K562 (cell line): ENCODE data around the gene MADCAM1. TPM values are rescaled to one million over a fixed set of nuclear protein-coding genes. Genes with fewer than 3 reads are reported as not detected.

Experiments used
- CLOCK ChIP-seq: fragments of 250-450 bp; sonication (Bioruptor Pico); IDR thresholded peaks from 2 replicates; pipeline ENCODE4 v1.4.0; 2020; ENCODE audit warnings: mild to moderate bottlenecking, moderate library complexity, borderline replicate concordance
- DDX20 ChIP-seq: fragments of 450-650 bp; IDR thresholded peaks from 2 replicates; pipeline ENCODE4 v1.6.1; 2016; ENCODE audit warnings: missing genetic modification characterization, low read depth, mild to moderate bottlenecking, missing compliant biosample characterization, moderate library complexity
- ELK1 ChIP-seq: sonication (generic); formaldehyde crosslinking; IDR thresholded peaks from 2 replicates; pipeline ENCODE4 v1.8.1; 2022; ENCODE audit warnings: missing genetic modification reagents
- FOSL1 ChIP-seq: fragments of 200-800 bp; sonication (Bioruptor generic); conservative IDR thresholded peaks from 2 replicates; pipeline ENCODE4 v1.6.1; 2016; ENCODE audit warnings: missing genetic modification characterization, missing compliant biosample characterization
- HMGN3 ChIP-seq: IDR thresholded peaks from 2 replicates; pipeline ENCODE4 v1.6.1; 2011; ENCODE audit warnings: borderline replicate concordance, low read depth, mild to moderate bottlenecking, mixed read lengths, low read length; ENCODE audit not compliant: insufficient read length; ENCODE audit errors: extremely low read depth
- MAFK ChIP-seq: IDR thresholded peaks from 2 replicates; pipeline ENCODE4 v1.6.1; 2011; ENCODE audit warnings: low read length, improper control_type of control experiment
- MBD1 ChIP-seq: fragments of 250-450 bp; sonication (Bioruptor Pico); IDR thresholded peaks from 2 replicates; pipeline ENCODE4 v1.8.0; 2022; ENCODE audit warnings: inconsistent platforms
- NR3C1 ChIP-seq: sonication (generic); formaldehyde crosslinking; IDR thresholded peaks from 2 replicates; pipeline ENCODE4 v1.8.1; 2022; ENCODE audit warnings: missing genetic modification reagents
- RBM34 ChIP-seq: fragments of 200-400 bp; formaldehyde crosslinking; IDR thresholded peaks from 2 replicates; pipeline ENCODE4 v1.6.1; 2018; ENCODE audit warnings: low read length, borderline replicate concordance; ENCODE audit not compliant: insufficient read depth
- RERE ChIP-seq: sonication (generic); formaldehyde crosslinking; IDR thresholded peaks from 2 replicates; pipeline ENCODE4 v1.8.0; 2023; ENCODE audit warnings: missing genetic modification reagents, mild to moderate bottlenecking, borderline replicate concordance
- SAFB ChIP-seq: fragments of 200-400 bp; formaldehyde crosslinking; IDR thresholded peaks from 2 replicates; pipeline ENCODE4 v1.6.1; 2017; ENCODE audit warnings: low read depth, low read length, borderline replicate concordance
- STAG1 ChIP-seq: sonication (generic); formaldehyde crosslinking; IDR thresholded peaks from 2 replicates; pipeline ENCODE4 v1.5.0; 2020; ENCODE audit warnings: missing genetic modification reagents, borderline replicate concordance
- ZC3H8 ChIP-seq: fragments of 450-650 bp; IDR thresholded peaks from 2 replicates; pipeline ENCODE4 v1.6.1; 2017
- ZNF121 ChIP-seq: sonication (generic); formaldehyde crosslinking; conservative IDR thresholded peaks from 2 replicates; pipeline ENCODE4 v1.8.0; 2022; ENCODE audit warnings: missing genetic modification reagents
- ZNF589 ChIP-seq: fragments of 200-800 bp; sonication (Bioruptor generic); IDR thresholded peaks from 2 replicates; pipeline ENCODE4 v1.6.1; 2016; ENCODE audit warnings: low read depth, missing genetic modification characterization, missing compliant biosample characterization
- polyA plus RNA-seq, 8 experiments: library from polyadenylated mRNA; depleted of rRNA in 4 of 8; stranded (reverse) in 5 of 8; unstranded in 3 of 8; fragments of >200 nt; fragmentation: Nextera tagmentation in 2 of 8; fragmentation: Illumina TruSeq in 1 of 8; extraction: Ambion mirVana in 2 of 8; extraction: Trizol in 1 of 8; gene quantifications; 2 replicates each; pipeline versions ENCODE4 v1.2.1 to v1.2.3, GENCODE V29; 2011 to 2014; ENCODE audit warnings: inconsistent platforms in 1 of 8, missing spikeins in 1 of 8
- total RNA-seq, 7 experiments: library from RNA; depleted of rRNA in 6 of 7; stranded (reverse); fragments of >200 nt in 6 of 7; fragmentation: Illumina TruSeq in 2 of 7; extraction: Trizol in 2 of 7; gene quantifications; 2 replicates each; pipeline versions ENCODE4 v1.2.1 to v1.2.3, GENCODE V29; 2011 to 2021; ENCODE audit warnings: low replicate concordance in 1 of 7

The MADCAM1 gene
- total and polyA plus RNA-seq, 9 of the 15 experiments (the other 6 are each of a cell fraction or from before 2014, with no cell fraction given): 0.09 to 0.36 (median 0.09) TPM; not detected in 6

- TF ChIP-seq MBD1 (no peak), ELK1 (no peak), RBM34 (no peak), FOSL1 (tag) (no peak), RERE (no peak), ZC3H8 (0 out of 2 replicates have a peak, but pooled peaks have one; percentile 34), DDX20 (no peak), HMGN3 (no peak), MAFK (no peak), ZNF589 (no peak), NR3C1 (CRISPR knock-in tag) (no peak), CLOCK (CRISPR knock-in tag) (no peak), STAG1 (CRISPR knock-in tag) (0 out of 2 replicates have a peak, but pooled peaks have one; percentile 19), ZNF121 (CRISPR knock-in tag) (no peak), SAFB (no peak)
Measured at GRCh38 chr19:495402-496111, 729 bp upstream of the MADCAM1 start (continued).
